ENCODE data around the gene S100A7. TPM values are rescaled to one million over a fixed set of nuclear protein-coding genes. Genes with fewer than 3 reads are reported as not detected.

The S100A7 gene
- total RNA-seq, 1 donor from 2014 or later, result not detected

- ATAC-seq (no peak), DNase-seq (no peak)
- no peak overlapping the region for H3K27ac ChIP-seq
- TF ChIP-seq CTCF (IDR thresholded peaks at IDR 0.05), result no peak
- intact Hi-C loops (cut with DNase I), result no loop called here
- H3K9me3 ChIP-seq, result no peaks in the 10 kb centered on the region
- no peak overlapping the region for H3K4me3 ChIP-seq
- no peaks in the 10 kb centered on the region for H3K27me3 ChIP-seq
- no peaks in the 10 kb centered on the region for H3K4me1 ChIP-seq
- H3K36me3 ChIP-seq, result no peaks in the 10 kb centered on the region
Observed at GRCh38 chr1:153493343-153493960, 33.0 kb upstream of the S100A7 start.

- peak overlapping the region; percentile 55 for H3K27ac ChIP-seq
- intact Hi-C loops (cut with DNase I), result no loop called here
- no peaks in the 10 kb centered on the region for H3K4me1 ChIP-seq
- ATAC-seq, result peak; percentile 28
- no peak for TF ChIP-seq CTCF (IDR thresholded peaks at IDR 0.05)
- H3K9me3 ChIP-seq, result no peaks in the 10 kb centered on the region
- no peaks in the 10 kb centered on the region for H3K27me3 ChIP-seq
- H3K4me3 ChIP-seq, result no peak overlapping the region
- no peak for DNase-seq
- H3K36me3 ChIP-seq, result no peaks in the 10 kb centered on the region
Observed at GRCh38 chr1:153490272-153491051, 30.0 kb upstream of the S100A7 start.

DNA sequence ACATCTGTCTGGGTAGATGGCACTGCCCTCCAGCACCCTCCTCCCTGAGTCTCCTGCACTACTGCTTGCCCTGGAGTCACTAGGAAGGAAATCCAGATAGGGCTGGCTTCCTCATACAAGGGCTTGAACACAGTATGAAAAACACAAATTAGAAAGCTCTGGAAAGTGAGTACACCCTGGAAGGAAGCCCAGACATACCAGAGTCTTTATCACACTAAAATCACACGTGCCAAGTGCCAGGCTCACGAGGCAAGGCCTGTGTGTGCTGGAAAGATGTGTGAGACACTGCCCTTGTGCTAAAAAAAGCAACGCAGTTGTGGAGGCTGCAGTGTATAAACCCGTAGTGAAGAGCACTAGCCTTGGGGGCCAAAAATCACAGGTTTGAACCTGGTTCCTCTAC is 28.3 kb upstream of the S100A7 start:
- Histone ChIP-seq H3K9me3 (no peaks in the 10 kb centered on the region), H3K4me3 (no peak overlapping the region), H3K27ac (no peak overlapping the region), H3K4me1 (no peaks in the 10 kb centered on the region), H3K27me3 (no peaks in the 10 kb centered on the region), H3K36me3 (no peaks in the 10 kb centered on the region)
- ATAC-seq (no peak), DNase-seq (no peak)
- intact Hi-C loops (cut with DNase I), result no loop called here
- no peak for TF ChIP-seq CTCF (IDR thresholded peaks at IDR 0.05)

GRCh38 chr1:153487707-153488106 is 27.3 kb upstream of the S100A7 start:
- Histone ChIP-seq H3K36me3 (no peaks in the 10 kb centered on the region), H3K9me3 (no peaks in the 10 kb centered on the region), H3K27me3 (no peaks in the 10 kb centered on the region), H3K4me1 (no peaks in the 10 kb centered on the region), H3K4me3 (no peak overlapping the region), H3K27ac (no peak overlapping the region)
- intact Hi-C loops (cut with DNase I), result no loop called here
- no peak for ATAC-seq
- no peak for DNase-seq
- TF ChIP-seq CTCF (IDR thresholded peaks at IDR 0.05), result no peak

DNA sequence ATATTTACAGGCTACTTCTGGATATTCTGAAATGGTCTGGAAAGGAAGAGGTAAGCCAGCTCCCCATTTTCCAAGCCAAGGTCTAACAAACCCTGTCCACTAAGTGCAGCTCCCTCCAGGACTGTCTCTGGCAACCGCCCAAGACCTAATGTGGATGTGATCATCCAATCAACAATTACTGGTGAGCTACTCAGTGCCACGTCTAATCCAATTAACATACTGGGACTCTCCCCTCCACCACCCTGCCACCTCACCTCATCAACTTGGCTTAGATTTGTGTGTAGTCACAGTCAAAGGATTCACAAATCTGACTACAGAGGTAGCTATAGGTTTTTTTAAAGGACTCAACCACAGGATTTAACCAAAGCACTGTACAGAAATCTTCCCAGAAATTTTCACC is 25.4 kb upstream of the S100A7 start:
- H3K36me3 ChIP-seq, result no peaks in the 10 kb centered on the region

More for the DNA sequence above, 25.4 kb upstream of the S100A7 start:
- ATAC-seq, result no peak
- Histone ChIP-seq H3K4me3 (no peak overlapping the region), H3K9me3 (no peaks in the 10 kb centered on the region), H3K27ac (no peak overlapping the region), H3K4me1 (no peaks in the 10 kb centered on the region), H3K27me3 (no peaks in the 10 kb centered on the region)
- no peak for TF ChIP-seq CTCF (IDR thresholded peaks at IDR 0.05)
- DNase-seq, result no peak
- intact Hi-C loops (cut with DNase I), result no loop called here

Measured in upper lobe of right lung (tissue), 1 donor.